Duodenal mucosa (tissue), 2 donors: Measurements from ENCODE around the gene ZSCAN22.

ENCODE experiments used
- H3K27ac ChIP-seq: one replicate; pipeline ENCODE4 v1.7.0; 2013; ENCODE audit warnings: low read depth, low read length
- H3K27me3 ChIP-seq, 2 donors: one replicate each; pipeline ENCODE4 v1.7.0; 2013; ENCODE audit warnings: low read length in 2 of 2, control low read depth in 1 of 2; ENCODE audit not compliant: insufficient read depth in 2 of 2, control insufficient read depth in 1 of 2
- H3K36me3 ChIP-seq, 2 donors: one replicate each; pipeline ENCODE4 v1.7.0; 2013; ENCODE audit warnings: low read length in 2 of 2, control low read depth in 1 of 2; ENCODE audit not compliant: insufficient read depth in 2 of 2, control insufficient read depth in 1 of 2
- H3K4me1 ChIP-seq, 2 donors: one replicate each; pipeline ENCODE4 v1.7.0; 2013; ENCODE audit warnings: low read length in 2 of 2, control low read depth in 1 of 2; ENCODE audit not compliant: insufficient read depth in 2 of 2, control insufficient read depth in 1 of 2
- H3K4me3 ChIP-seq, 2 donors: one replicate each; pipeline ENCODE4 v1.7.0; 2013; ENCODE audit warnings: low read length in 2 of 2, low read depth in 1 of 2
- H3K9ac ChIP-seq, 2 donors: one replicate each; pipeline ENCODE4 v1.7.0; 2013; ENCODE audit warnings: low read length in 2 of 2, low read depth in 1 of 2
- H3K9me3 ChIP-seq, 2 donors: one replicate each; pipeline ENCODE4 v1.7.0; 2013; ENCODE audit warnings: low read length in 2 of 2, control low read depth in 1 of 2; ENCODE audit not compliant: control insufficient read depth in 1 of 2

The ZSCAN22 gene

GRCh38 chr19:58356766-58357480, 30.1 kb downstream of the ZSCAN22 start:
- no peaks in the 10 kb centered on the region for H3K27me3 ChIP-seq
- H3K27ac ChIP-seq = no peak overlapping the region
- peaks cover 4 to 15% of the 10 kb centered on the region in 2 donors for H3K4me1 ChIP-seq
- H3K4me3 ChIP-seq = peak overlapping the region; percentile 22 to 32
- H3K9ac ChIP-seq = no peak overlapping the region
- no peaks in the 10 kb centered on the region for H3K9me3 ChIP-seq
- H3K36me3 ChIP-seq = no peaks in the 10 kb centered on the region

- Histone ChIP-seq H3K9ac (no peak overlapping the region), H3K9me3 (no peaks in the 10 kb centered on the region), H3K27me3 (no peaks in the 10 kb centered on the region), H3K27ac (no peak overlapping the region), H3K4me3 (no peak overlapping the region), H3K36me3 (no peaks in the 10 kb centered on the region), H3K4me1 (peaks cover 4 to 17% of the 10 kb centered on the region in 2 donors)
These were observed 30.8 kb downstream of the ZSCAN22 start for GRCh38 chr19:58357481-58358145.

- peaks cover 4 to 10% of the 10 kb centered on the region in 2 donors for H3K4me1 ChIP-seq
These were observed 35.1 kb downstream of the ZSCAN22 start for GRCh38 chr19:58361900-58362271.

GRCh38 chr19:58362272-58362994, 35.6 kb downstream of the ZSCAN22 start, which contains the start of gene ZNF497:
Gene ZNF497, minus strand, starts transcription at chr19:58362751. Its CDS starts 5,116 bp downstream, at chr19:58357635.
- H3K4me1 ChIP-seq = peaks cover 4 to 7% of the 10 kb centered on the region in 2 donors
- peak within 1 kb of the TSS; percentile 75 to 78 for H3K9ac ChIP-seq
- H3K4me3 ChIP-seq = peak within 1 kb of the TSS; percentile 94
- H3K36me3 ChIP-seq = no peaks in the 10 kb centered on the region
- H3K27me3 ChIP-seq = no peaks in the 10 kb centered on the region
- no peaks in the 10 kb centered on the region for H3K9me3 ChIP-seq
- peak within 1 kb of the TSS; percentile 92 for H3K27ac ChIP-seq

More at GRCh38 chr19:58361900-58362271, 35.1 kb downstream of the ZSCAN22 start:
- Histone ChIP-seq H3K9me3 (no peaks in the 10 kb centered on the region), H3K9ac (peak overlapping the region; percentile 75 to 78), H3K36me3 (no peaks in the 10 kb centered on the region), H3K27me3 (no peaks in the 10 kb centered on the region), H3K4me3 (peak overlapping the region; percentile 94), H3K27ac (peak overlapping the region; percentile 92)

- no peaks in the 10 kb centered on the region for H3K9me3 ChIP-seq
- H3K27ac ChIP-seq = no peak overlapping the region
- peaks cover 4 to 7% of the 10 kb centered on the region in 2 donors for H3K4me1 ChIP-seq
- no peaks in the 10 kb centered on the region for H3K27me3 ChIP-seq
- H3K4me3 ChIP-seq = no peak overlapping the region
- H3K36me3 ChIP-seq = no peaks in the 10 kb centered on the region
- H3K9ac ChIP-seq = no peak overlapping the region
These were observed 37.4 kb downstream of the ZSCAN22 start for GRCh38 chr19:58364146-58364545.

GRCh38 chr19:58366585-58367430, 40.0 kb downstream of the ZSCAN22 start:
- no peaks in the 10 kb centered on the region for H3K27me3 ChIP-seq
- no peaks in the 10 kb centered on the region for H3K9me3 ChIP-seq
- no peak overlapping the region for H3K4me3 ChIP-seq
- H3K9ac ChIP-seq = no peak overlapping the region
- no peaks in the 10 kb centered on the region for H3K36me3 ChIP-seq
- H3K4me1 ChIP-seq = peaks cover under 1 to 3% of the 10 kb centered on the region in 2 donors
- no peak overlapping the region for H3K27ac ChIP-seq

- H3K27ac ChIP-seq = no peak overlapping the region
- no peak overlapping the region for H3K9ac ChIP-seq
- H3K4me1 ChIP-seq = no peaks in the 10 kb centered on the region
- H3K4me3 ChIP-seq = no peak overlapping the region
- no peaks in the 10 kb centered on the region for H3K36me3 ChIP-seq
- no peaks in the 10 kb centered on the region for H3K27me3 ChIP-seq
- no peaks in the 10 kb centered on the region for H3K9me3 ChIP-seq
These were observed 41.1 kb downstream of the ZSCAN22 start for GRCh38 chr19:58367698-58368454.

GRCh38 chr19:58368561-58369360, 42.0 kb downstream of the ZSCAN22 start:
- Histone ChIP-seq H3K36me3 (no peaks in the 10 kb centered on the region), H3K4me3 (no peak overlapping the region), H3K4me1 (no peaks in the 10 kb centered on the region), H3K27me3 (no peaks in the 10 kb centered on the region), H3K27ac (no peak overlapping the region), H3K9ac (no peak overlapping the region), H3K9me3 (no peaks in the 10 kb centered on the region)
